Keratinocyte (primary cell): ENCODE results near the gene PNPLA7. TPM values are rescaled to one million over a fixed set of nuclear protein-coding genes. Genes with fewer than 3 reads are reported as not detected.

Experiments
- DNase-seq: peaks from one replicate; pipeline ENCODE4 v3.0.0-alpha.2; 2011; ENCODE audit warnings: low read depth, missing footprints, low spot score
- FAIRE-seq: peaks from 2 replicates; lab custom pipeline; 2011; peaks lifted over from hg19 to GRCh38; lab: Jason Lieb, UNC
- H2AFZ ChIP-seq: 2 replicates; pipeline ENCODE4 v1.6.0; 2012; ENCODE audit warnings: low read length, control low read depth, inconsistent platforms; ENCODE audit not compliant: control insufficient read depth
- H3K27ac ChIP-seq: 2 replicates; pipeline ENCODE4 v1.5.1; 2011; ENCODE audit warnings: low read length; ENCODE audit not compliant: control insufficient read depth, insufficient read depth
- H3K27me3 ChIP-seq: 3 replicates; pipeline ENCODE4 v1.6.0; 2011; ENCODE audit warnings: low read length; ENCODE audit not compliant: control insufficient read depth, insufficient read depth; ENCODE audit errors: extremely low read depth
- H3K36me3 ChIP-seq, 2 experiments: 2 replicates in 1 of 2; 3 replicates in 1 of 2; pipeline ENCODE4 v1.5.1; 2011; ENCODE audit warnings: low read length in 2 of 2, mild to moderate bottlenecking in 1 of 2; ENCODE audit not compliant: control insufficient read depth in 2 of 2, insufficient read depth in 2 of 2; ENCODE audit errors: extremely low read depth in 1 of 2
- H3K4me1 ChIP-seq: 3 replicates; pipeline ENCODE4 v1.5.1; 2011; ENCODE audit warnings: low read length; ENCODE audit not compliant: control insufficient read depth, insufficient read depth; ENCODE audit errors: extremely low read depth
- H3K4me2 ChIP-seq: 3 replicates; pipeline ENCODE4 v1.6.0; 2011; ENCODE audit warnings: low read depth, low read length; ENCODE audit not compliant: control insufficient read depth, insufficient read depth; ENCODE audit errors: extremely low read depth
- H3K4me3 ChIP-seq, 3 experiments: fragments of 200-600 bp in 1 of 3; sonication (generic) in 1 of 3; 2 replicates in 2 of 3; 3 replicates in 1 of 3; pipeline ENCODE4 v1.5.1; 2011 to 2016; ENCODE audit warnings: low read length in 3 of 3, mild to moderate bottlenecking in 3 of 3, control low read depth in 2 of 3, inconsistent platforms in 1 of 3, low read depth in 1 of 3, mixed read lengths in 1 of 3, mixed run types in 1 of 3, moderate library complexity in 1 of 3; ENCODE audit not compliant: control insufficient read depth in 2 of 3, insufficient read depth in 2 of 3; ENCODE audit errors: extremely low read depth in 1 of 3
- H3K79me2 ChIP-seq: 2 replicates; pipeline ENCODE4 v1.6.0; 2012; ENCODE audit warnings: low read length; ENCODE audit not compliant: control insufficient read depth, insufficient read depth
- H3K9ac ChIP-seq: 3 replicates; pipeline ENCODE4 v1.6.0; 2011; ENCODE audit warnings: low read length; ENCODE audit not compliant: control insufficient read depth, insufficient read depth; ENCODE audit errors: extremely low read depth
- H3K9me1 ChIP-seq: 3 replicates; pipeline ENCODE4 v1.6.0; 2011; ENCODE audit warnings: low read length; ENCODE audit not compliant: control insufficient read depth, insufficient read depth; ENCODE audit errors: extremely low read depth
- H3K9me3 ChIP-seq: 2 replicates; pipeline ENCODE4 v1.5.1; 2012; ENCODE audit warnings: low read depth, low read length; ENCODE audit not compliant: control insufficient read depth
- H4K20me1 ChIP-seq: 3 replicates; pipeline ENCODE4 v1.6.0; 2011; ENCODE audit warnings: low read length; ENCODE audit not compliant: control insufficient read depth, insufficient read depth; ENCODE audit errors: extremely low read depth
- EZH2 ChIP-seq: IDR thresholded peaks from one replicate; pipeline ENCODE4 v1.6.1; 2012; ENCODE audit warnings: inconsistent platforms, mild to moderate bottlenecking, low read length, moderate library complexity
- dilution Hi-C: fragments of 300-500 bp; cut with MboI; formaldehyde crosslinking; loops from one replicate; pipeline ENCODE4 v1.7.0; 2020; ENCODE audit warnings: low sequenced_read_pairs; ENCODE audit not compliant: extremely low pct_ligation_motif_present
- polyA plus RNA-seq, 5 experiments: library from polyadenylated mRNA; depleted of rRNA in 3 of 5; stranded (reverse) in 3 of 5; stranded (forward) in 1 of 5; unstranded in 1 of 5; fragments of >200 nt; gene quantifications; 1 replicate in 1 of 5; 2 replicates in 3 of 5; 3 replicates in 1 of 5; pipeline versions ENCODE4 v1.2.1 to v1.2.3, GENCODE V29; 2011 to 2012; ENCODE audit warnings: missing spikeins in 2 of 5, low read depth in 1 of 5, low replicate concordance in 1 of 5
- TF ChIP-seq, protein P1 (sequence below), 3 experiments: IDR thresholded peaks in 1 of 3; conservative IDR thresholded peaks in 1 of 3; optimal IDR thresholded peaks in 1 of 3; 2 replicates in 2 of 3; 3 replicates in 1 of 3; pipeline versions ENCODE3 to v1.5.1; 2011; ENCODE audit warnings: low read length in 3 of 3, mild to moderate bottlenecking in 3 of 3, moderate library complexity in 2 of 3, control low read depth in 1 of 3, inconsistent platforms in 1 of 3; ENCODE audit not compliant: insufficient read depth in 2 of 3; ENCODE audit errors: extremely low read depth in 1 of 3

The PNPLA7 gene
- polyA plus RNA-seq, 1 donor (not counting 4 experiments of a cell fraction or from before 2014, with no cell fraction given) = 0.34 TPM

DNA sequence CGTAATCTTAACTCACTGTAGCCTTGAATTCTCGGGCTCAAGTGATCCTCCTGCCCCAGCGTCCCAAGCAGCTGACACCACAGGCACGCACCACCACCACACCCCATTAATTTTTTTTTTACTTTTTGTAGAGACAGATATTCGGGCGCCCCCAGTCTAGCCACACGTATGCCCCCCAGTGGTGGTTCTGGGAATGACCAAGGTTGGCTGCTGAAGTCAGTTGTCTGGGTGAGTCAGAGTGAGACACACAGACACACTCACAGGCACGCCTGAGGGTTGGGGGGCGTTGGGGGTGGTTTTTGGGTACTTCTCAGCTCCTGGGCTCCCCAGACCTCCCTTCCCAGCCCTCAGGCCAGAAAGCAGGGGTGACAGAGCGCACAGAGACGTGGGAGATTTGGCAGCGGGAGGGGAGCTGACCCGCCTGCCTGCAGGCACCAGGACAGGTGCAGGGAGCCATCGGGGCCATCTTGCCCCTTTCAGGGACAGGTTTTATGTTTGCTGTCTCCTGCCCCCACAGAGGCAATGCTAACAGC lies 104.9 kb downstream of the PNPLA7 start:
- H3K9ac ChIP-seq = no peak overlapping the region
- H3K79me2 ChIP-seq = no peaks in the 10 kb centered on the region
- dilution Hi-C loops = no loop called here
- no peaks in the 10 kb centered on the region for H3K9me3 ChIP-seq
- H3K27me3 ChIP-seq = no peaks in the 10 kb centered on the region
- H4K20me1 ChIP-seq = peaks cover 5% of the 10 kb centered on the region
- H3K4me3 ChIP-seq = no peak overlapping the region
- peaks cover 12% of the 10 kb centered on the region for H3K4me1 ChIP-seq
- H3K36me3 ChIP-seq = peaks cover 8 to 11% of the 10 kb centered on the region in 2 experiments
- no peak for TF ChIP-seq EZH2
- TF ChIP-seq, protein P1, sequence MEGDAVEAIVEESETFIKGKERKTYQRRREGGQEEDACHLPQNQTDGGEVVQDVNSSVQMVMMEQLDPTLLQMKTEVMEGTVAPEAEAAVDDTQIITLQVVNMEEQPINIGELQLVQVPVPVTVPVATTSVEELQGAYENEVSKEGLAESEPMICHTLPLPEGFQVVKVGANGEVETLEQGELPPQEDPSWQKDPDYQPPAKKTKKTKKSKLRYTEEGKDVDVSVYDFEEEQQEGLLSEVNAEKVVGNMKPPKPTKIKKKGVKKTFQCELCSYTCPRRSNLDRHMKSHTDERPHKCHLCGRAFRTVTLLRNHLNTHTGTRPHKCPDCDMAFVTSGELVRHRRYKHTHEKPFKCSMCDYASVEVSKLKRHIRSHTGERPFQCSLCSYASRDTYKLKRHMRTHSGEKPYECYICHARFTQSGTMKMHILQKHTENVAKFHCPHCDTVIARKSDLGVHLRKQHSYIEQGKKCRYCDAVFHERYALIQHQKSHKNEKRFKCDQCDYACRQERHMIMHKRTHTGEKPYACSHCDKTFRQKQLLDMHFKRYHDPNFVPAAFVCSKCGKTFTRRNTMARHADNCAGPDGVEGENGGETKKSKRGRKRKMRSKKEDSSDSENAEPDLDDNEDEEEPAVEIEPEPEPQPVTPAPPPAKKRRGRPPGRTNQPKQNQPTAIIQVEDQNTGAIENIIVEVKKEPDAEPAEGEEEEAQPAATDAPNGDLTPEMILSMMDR (optimal IDR thresholded peaks at IDR 0.05 in 1 of 3, IDR thresholded peaks at IDR 0.05 in 1 of 3, conservative IDR thresholded peaks at IDR 0.05 in 1 of 3; ENCODE audit: extremely low read depth in 1 of 3, insufficient read depth in 2 of 3, low read length in 3 of 3) = peak; percentile 79 to 89 (median 88)
- FAIRE-seq = no peak
- no peak overlapping the region for H3K27ac ChIP-seq
- H3K4me2 ChIP-seq = peak overlapping the region; percentile 27
- no peak overlapping the region for H2AFZ ChIP-seq
- H3K9me1 ChIP-seq = no peaks in the 10 kb centered on the region
- no peak for DNase-seq

DNA sequence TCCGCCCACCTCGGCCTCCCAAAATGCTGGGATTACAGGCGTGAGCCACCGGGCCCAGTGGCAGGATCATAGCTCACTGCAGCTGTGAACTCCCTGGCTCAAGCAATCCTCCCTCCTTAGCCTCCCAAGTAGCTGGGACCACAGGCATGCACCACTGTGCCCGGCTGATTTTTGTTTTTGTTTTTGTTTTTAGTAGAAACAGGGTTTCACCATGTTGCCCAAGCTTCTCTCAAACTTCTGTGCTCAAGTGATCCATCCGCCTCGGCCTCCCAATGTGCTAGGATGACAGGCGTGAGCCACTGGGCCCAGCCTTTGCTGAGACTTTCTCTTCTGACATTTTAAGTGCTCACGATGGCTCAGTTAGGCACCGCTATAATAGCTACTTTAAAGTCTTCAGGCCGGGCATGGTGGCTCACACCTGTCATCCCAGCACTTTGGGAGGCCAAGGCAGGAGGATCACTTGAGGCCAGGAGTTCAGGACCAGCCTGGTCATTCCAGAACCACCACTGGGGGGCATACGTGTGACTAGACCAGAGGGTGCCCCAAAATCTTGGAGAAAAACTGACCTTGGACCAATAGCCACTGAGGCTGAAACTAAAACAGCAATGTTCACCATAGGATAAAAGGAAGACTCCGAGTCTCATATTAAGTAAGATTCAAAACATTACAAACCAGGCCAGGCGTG lies 106.0 kb downstream of the PNPLA7 start:
- no peak overlapping the region for H3K4me2 ChIP-seq
- no peak overlapping the region for H3K4me3 ChIP-seq
- DNase-seq (no peak), FAIRE-seq (no peak)
- H3K9me1 ChIP-seq = no peaks in the 10 kb centered on the region
- H2AFZ ChIP-seq = no peak overlapping the region
- TF ChIP-seq, protein P1 (optimal IDR thresholded peaks at IDR 0.05 in 1 of 3, IDR thresholded peaks at IDR 0.05 in 1 of 3, conservative IDR thresholded peaks at IDR 0.05 in 1 of 3; ENCODE audit: extremely low read depth in 1 of 3, insufficient read depth in 2 of 3, low read length in 3 of 3) = no peak
- no peak for TF ChIP-seq EZH2
- H4K20me1 ChIP-seq = peaks cover 5% of the 10 kb centered on the region
- peaks cover 2% of the 10 kb centered on the region for H3K27me3 ChIP-seq
- no peak overlapping the region for H3K9ac ChIP-seq
- no peaks in the 10 kb centered on the region for H3K9me3 ChIP-seq
- H3K79me2 ChIP-seq = no peaks in the 10 kb centered on the region
- H3K27ac ChIP-seq = no peak overlapping the region
- peaks cover 12% of the 10 kb centered on the region for H3K4me1 ChIP-seq
- dilution Hi-C loops = no loop called here
- H3K36me3 ChIP-seq = peaks cover 4% of the 10 kb centered on the region in 2 experiments
